H1 (cell line): Measurements from ENCODE around the gene CELSR1. TPM values are rescaled to one million over a fixed set of nuclear protein-coding genes. Genes with fewer than 3 reads are reported as not detected.
A peak's percentile ranks its signal among the peaks of the same experiment; 100 is the strongest.

ENCODE experiments used
- CTCF ChIA-PET: fragments of 300-600 bp; sonication (Branson Sonifier 250); formaldehyde crosslinking; loops from one replicate; lab custom pipeline; 2021; ENCODE audit not compliant: partially characterized antibody; lab: Charles Lee
- POLR2A ChIA-PET: fragments of 300-600 bp; sonication (Branson Sonifier 250); formaldehyde crosslinking; loops from one replicate; lab custom pipeline; 2021; ENCODE audit warnings: inconsistent platforms; ENCODE audit not compliant: partially characterized antibody; lab: Charles Lee
- DNase-seq, 2 experiments: peaks; one replicate each; pipeline versions ENCODE4 v3.0.0 to v3.0.0-alpha.2; 2010 to 2022; ENCODE audit warnings: low spot score in 2 of 2, low read depth in 1 of 2, mixed read lengths in 1 of 2
- FAIRE-seq: peaks from 2 replicates; lab custom pipeline; 2011; peaks lifted over from hg19 to GRCh38; lab: Jason Lieb, UNC
- H2AFZ ChIP-seq: 2 replicates; pipeline ENCODE4 v1.8.1; 2012; ENCODE audit warnings: low read length, inconsistent platforms
- H2AK5ac ChIP-seq: 2 replicates; pipeline ENCODE4 v1.6.1; 2013; ENCODE audit warnings: low read depth, low read length
- H2BK120ac ChIP-seq: replicated peaks from 2 replicates; pipeline ENCODE3; 2013; ENCODE audit warnings: low read depth, low read length, inconsistent platforms
- H2BK12ac ChIP-seq: 2 replicates; pipeline ENCODE4 v1.6.1; 2013; ENCODE audit warnings: low read depth, low read length
- H2BK15ac ChIP-seq: 2 replicates; pipeline ENCODE4 v1.6.1; 2013; ENCODE audit warnings: low read length
- H2BK20ac ChIP-seq: 2 replicates; pipeline ENCODE4 v1.6.1; 2013; ENCODE audit warnings: low read length
- H2BK5ac ChIP-seq: 2 replicates; pipeline ENCODE4 v1.6.1; 2013; ENCODE audit warnings: low read depth, low read length
- H3K14ac ChIP-seq: 2 replicates; pipeline ENCODE4 v1.6.1; 2013; ENCODE audit warnings: inconsistent platforms; ENCODE audit not compliant: insufficient read length
- H3K18ac ChIP-seq: 2 replicates; pipeline ENCODE4 v1.6.1; 2013; ENCODE audit warnings: low read length; ENCODE audit errors: extremely low read depth
- H3K23ac ChIP-seq: 2 replicates; pipeline ENCODE4 v1.6.1; 2013; ENCODE audit warnings: inconsistent platforms; ENCODE audit not compliant: insufficient read length
- H3K23me2 ChIP-seq: 2 replicates; pipeline ENCODE4 v1.6.1; 2013; ENCODE audit warnings: low read depth, low read length
- H3K27ac ChIP-seq: 2 replicates; pipeline ENCODE4 v1.6.1; 2011; ENCODE audit warnings: low read depth, low read length, inconsistent platforms
- H3K27me3 ChIP-seq, 4 experiments: replicated peaks in 1 of 4; 1 replicate in 1 of 4; 2 replicates in 3 of 4; pipeline versions ENCODE4 v1.6.1 to v1.8.1; 2011 to 2013; ENCODE audit warnings: low read length in 3 of 4, mild to moderate bottlenecking in 3 of 4, inconsistent platforms in 2 of 4, mixed read lengths in 2 of 4, moderate library complexity in 1 of 4; ENCODE audit not compliant: control insufficient read depth in 3 of 4, insufficient read depth in 3 of 4; ENCODE audit errors: extremely low read depth in 1 of 4
- H3K36me3 ChIP-seq, 4 experiments: 2 replicates each; pipeline versions ENCODE4 v1.6.1 to v1.8.1; 2011 to 2013; ENCODE audit warnings: mild to moderate bottlenecking in 4 of 4, low read length in 3 of 4, moderate library complexity in 2 of 4, control low read depth in 1 of 4, inconsistent platforms in 1 of 4; ENCODE audit not compliant: insufficient read depth in 4 of 4, control insufficient read depth in 2 of 4
- H3K4ac ChIP-seq: replicated peaks from 2 replicates; pipeline ENCODE3; 2013; ENCODE audit warnings: low read length, low read depth, mixed read lengths, inconsistent platforms; ENCODE audit not compliant: insufficient read length
- H3K4me1 ChIP-seq, 4 experiments: replicated peaks in 1 of 4; 1 replicate in 1 of 4; 2 replicates in 3 of 4; pipeline versions ENCODE4 v1.6.1 to v1.8.1; 2011 to 2013; ENCODE audit warnings: low read length in 3 of 4, inconsistent platforms in 2 of 4, mixed read lengths in 1 of 4; ENCODE audit not compliant: insufficient read depth in 4 of 4, control insufficient read depth in 3 of 4
- H3K4me2 ChIP-seq, 2 experiments: 2 replicates each; pipeline versions ENCODE4 v1.6.1 to v1.8.1; 2011 to 2013; ENCODE audit warnings: low read depth in 2 of 2, low read length in 2 of 2, control low read depth in 1 of 2, inconsistent platforms in 1 of 2, mild to moderate bottlenecking in 1 of 2; ENCODE audit not compliant: insufficient read depth in 1 of 2
- H3K4me3 ChIP-seq, 4 experiments: fragments of 200-600, 300-600 bp in 1 of 4; sonication (generic), shearing (Covaris generic), sonication (Bioruptor Twin) in 1 of 4; 2 replicates each; pipeline versions ENCODE4 v1.5.1 to v1.8.1; 2011 to 2016; ENCODE audit warnings: low read length in 4 of 4, low read depth in 3 of 4, control low read depth in 2 of 4, inconsistent platforms in 2 of 4, mild to moderate bottlenecking in 2 of 4, mixed read lengths in 1 of 4, moderate library complexity in 1 of 4; ENCODE audit not compliant: insufficient read depth in 2 of 4; ENCODE audit errors: extremely low read depth in 1 of 4
- H3K56ac ChIP-seq: replicated peaks from 2 replicates; pipeline ENCODE3; 2013; ENCODE audit warnings: low read depth, mild to moderate bottlenecking, mixed read lengths, low read length, inconsistent platforms; ENCODE audit not compliant: insufficient read length
- H3K79me1 ChIP-seq: 2 replicates; pipeline ENCODE4 v1.6.1; 2013; ENCODE audit warnings: low read depth, low read length, control low read depth
- H3K79me2 ChIP-seq, 2 experiments: 2 replicates each; pipeline versions ENCODE4 v1.6.1 to v1.8.1; 2012 to 2013; ENCODE audit warnings: low read length in 2 of 2, mild to moderate bottlenecking in 2 of 2, inconsistent platforms in 1 of 2; ENCODE audit not compliant: insufficient read depth in 2 of 2, control insufficient read depth in 1 of 2
- H3K9ac ChIP-seq, 4 experiments: replicated peaks in 1 of 4; 1 replicate in 1 of 4; 2 replicates in 3 of 4; pipeline versions ENCODE4 v1.6.1 to v1.8.1; 2011 to 2013; ENCODE audit warnings: low read depth in 3 of 4, low read length in 3 of 4, control low read depth in 2 of 4, mild to moderate bottlenecking in 2 of 4, moderate library complexity in 2 of 4, inconsistent platforms in 1 of 4; ENCODE audit errors: extremely low read depth in 1 of 4
- H3K9me3 ChIP-seq, 2 experiments: 2 replicates each; pipeline versions ENCODE4 v1.6.1 to v1.8.1; 2012 to 2013; ENCODE audit warnings: mild to moderate bottlenecking in 2 of 2, moderate library complexity in 2 of 2, control low read depth in 1 of 2, inconsistent platforms in 1 of 2, low read depth in 1 of 2, low read length in 1 of 2, mixed read lengths in 1 of 2; ENCODE audit not compliant: insufficient read depth in 2 of 2
- H4K20me1 ChIP-seq, 2 experiments: replicated peaks in 1 of 2; 2 replicates each; pipeline versions ENCODE3 to v1.8.1; 2011 to 2013; ENCODE audit warnings: inconsistent platforms in 2 of 2, low read length in 2 of 2, mild to moderate bottlenecking in 1 of 2; ENCODE audit not compliant: insufficient read depth in 2 of 2, control insufficient read depth in 1 of 2
- H4K5ac ChIP-seq: 2 replicates; pipeline ENCODE4 v1.6.1; 2013; ENCODE audit warnings: low read length, low read depth, mixed read lengths, inconsistent platforms; ENCODE audit not compliant: insufficient read length
- H4K8ac ChIP-seq: 2 replicates; pipeline ENCODE4 v1.8.0; 2013; ENCODE audit warnings: mild to moderate bottlenecking, moderate library complexity, low read length, inconsistent platforms; ENCODE audit not compliant: insufficient read depth; ENCODE audit errors: extremely low read depth
- H4K91ac ChIP-seq: replicated peaks from 2 replicates; pipeline ENCODE3; 2013; ENCODE audit warnings: low read length, mixed read lengths, inconsistent platforms; ENCODE audit not compliant: insufficient read length
- CEBPB ChIP-seq: IDR thresholded peaks from 2 replicates; pipeline ENCODE4 v1.6.1; 2012; ENCODE audit warnings: low read depth, low read length
- CHD2 ChIP-seq: IDR thresholded peaks from 2 replicates; pipeline ENCODE4 v1.6.1; 2012; ENCODE audit warnings: low read length, improper control_type of control experiment
- CREB1 ChIP-seq: IDR thresholded peaks from 2 replicates; pipeline ENCODE4 v1.6.1; 2012; ENCODE audit warnings: inconsistent platforms
- EZH2 ChIP-seq: fragments of 200-600 bp; sonication (generic); IDR thresholded peaks from 2 replicates; pipeline ENCODE4 v1.7.1; 2012; ENCODE audit warnings: low read depth, mild to moderate bottlenecking, moderate library complexity, low read length, inconsistent platforms; ENCODE audit not compliant: severe bottlenecking
- HDAC2 ChIP-seq, 2 experiments: fragments of 300-600 bp in 1 of 2; sonication (generic) in 1 of 2; IDR thresholded peaks; 2 replicates each; pipeline ENCODE4 v1.6.1; 2011 to 2012; ENCODE audit warnings: low read depth in 2 of 2, low read length in 2 of 2, mild to moderate bottlenecking in 2 of 2, moderate library complexity in 2 of 2, borderline replicate concordance in 1 of 2, inconsistent platforms in 1 of 2
- JUN ChIP-seq: IDR thresholded peaks from 2 replicates; pipeline ENCODE4 v1.6.1; 2011; ENCODE audit warnings: low read depth, mild to moderate bottlenecking, improper control_type of control experiment, low read length
- KDM1A ChIP-seq: fragments of 200-600, 300-600 bp; sonication (generic); IDR thresholded peaks from 2 replicates; pipeline ENCODE4 v1.7.1; 2016; ENCODE audit warnings: mild to moderate bottlenecking, low read length, borderline replicate concordance
- NANOG ChIP-seq: IDR thresholded peaks from 2 replicates; pipeline ENCODE4 v1.6.1; 2011; ENCODE audit warnings: low read length, low read depth, mild to moderate bottlenecking, inconsistent platforms; ENCODE audit not compliant: insufficient read depth, poor library complexity, severe bottlenecking
- POLR2AphosphoS5 ChIP-seq: IDR thresholded peaks from 2 replicates; pipeline ENCODE4 v1.6.1; 2011; ENCODE audit warnings: low read depth, low read length
- RAD21 ChIP-seq, 2 experiments: IDR thresholded peaks in 1 of 2; conservative IDR thresholded peaks in 1 of 2; 2 replicates each; pipeline ENCODE4 v1.6.1; 2011; ENCODE audit warnings: low read depth in 2 of 2, low read length in 2 of 2, improper control_type of control experiment in 1 of 2, inconsistent platforms in 1 of 2, mild to moderate bottlenecking in 1 of 2, moderate library complexity in 1 of 2
- SIX5 ChIP-seq: IDR thresholded peaks from 2 replicates; pipeline ENCODE4 v1.6.1; 2011; ENCODE audit warnings: mild to moderate bottlenecking, low read depth, low read length
- SUZ12 ChIP-seq: fragments of 200-600 bp; sonication (generic); IDR thresholded peaks from 2 replicates; pipeline ENCODE4 v1.6.1; 2012; ENCODE audit warnings: mild to moderate bottlenecking, inconsistent platforms, low read length, moderate library complexity, mixed read lengths
- WGBS, 2 experiments: shearing (Covaris generic) in 1 of 2; methylation state at CpG; one replicate each; pipeline versions ENCODE4 v1.1.6 to v1.1.7; 2013 to 2015; ENCODE audit warnings: low lambda C conversion rate in 2 of 2, mixed read lengths in 2 of 2, inconsistent platforms in 1 of 2, low coverage in 1 of 2, missing lambda C conversion rate in 1 of 2; ENCODE audit not compliant: insufficient replicate concordance in 2 of 2, insufficient coverage in 1 of 2, insufficient read length in 1 of 2; ENCODE audit errors: extremely low coverage in 1 of 2, missing lambda C conversion rate in 1 of 2; 5-methylcytosine and 5-hydroxymethylcytosine counted together
- polyA plus RNA-seq, 7 experiments: library from polyadenylated mRNA; depleted of rRNA in 3 of 7; stranded (reverse) in 5 of 7; unstranded in 2 of 7; fragments of >200 nt in 5 of 7; fragments of 200-250 nt in 2 of 7; gene quantifications; 1 replicate in 5 of 7; 2 replicates in 1 of 7; 4 replicates in 1 of 7; pipeline versions ENCODE4 v1.2.1 to v1.2.3, GENCODE V29; 2011 to 2013; ENCODE audit warnings: missing spikeins in 2 of 7, mixed read lengths in 2 of 7
- total RNA-seq: library from RNA; stranded (reverse); fragmentation: NEBNext Ultra II Directional; extraction: Animal tissue kit (Norgen Biotek cat#: 25700); gene quantifications from 2 replicates; pipeline ENCODE4 v1.2.1, GENCODE V29; 2021

CELSR1 gene
- total and polyA plus RNA-seq, 2 of the 8 experiments (the other 6 are each of a cell fraction or from before 2014, with no cell fraction given) = 9.0 to 12.4 TPM

- no peak overlapping the region for H2BK120ac ChIP-seq
- POLR2A ChIA-PET = interaction anchor here (1.3 to 1.6 kb wide), 2 partner anchors 9 to 14 kb away, joined by 3 read pairs; no protein-coding TSS in a partner anchor
- WGBS, 2 experiments = 93% methylated on average over 33 of the region's 33 CpGs; no CpG with 5 or more reads in 1 of the 2 experiments
- no peak overlapping the region for H3K4me3 ChIP-seq
- no peak overlapping the region for H4K5ac ChIP-seq
- no peak overlapping the region for H2AK5ac ChIP-seq
- H2AFZ ChIP-seq = no peak overlapping the region
- H4K8ac ChIP-seq = no peak overlapping the region
- CTCF ChIA-PET = interaction anchor here (0.5 to 1.9 kb wide), 4 partner anchors 10 to 1194 kb away, joined by 3 to 6 read pairs (median 4); no protein-coding TSS in a partner anchor
- DNase-seq = no peak
- no peak overlapping the region for H3K4ac ChIP-seq
- no peaks in the 10 kb centered on the region for H3K4me1 ChIP-seq
- H3K18ac ChIP-seq = no peak overlapping the region
- no peaks in the 10 kb centered on the region for H3K27me3 ChIP-seq
- 0 out of 2 replicates have a peak overlapping the region, but pooled peaks have one; percentile 2 for H2BK5ac ChIP-seq
- H4K91ac ChIP-seq = no peak overlapping the region
- no peak overlapping the region for H2BK15ac ChIP-seq
- FAIRE-seq = no peak
- no peak overlapping the region for H3K23ac ChIP-seq
- H2BK12ac ChIP-seq = no peak overlapping the region
- H3K56ac ChIP-seq = no peak overlapping the region
- no peaks in the 10 kb centered on the region for H3K9me3 ChIP-seq
- H3K14ac ChIP-seq = no peak overlapping the region
- H3K36me3 ChIP-seq = no peaks in the 10 kb centered on the region
- H3K27ac ChIP-seq = no peak overlapping the region
- no peak overlapping the region for H2BK20ac ChIP-seq
- H3K4me2 ChIP-seq = no peak overlapping the region
- no peaks in the 10 kb centered on the region for H3K23me2 ChIP-seq
- H3K9ac ChIP-seq = no peak overlapping the region
- no peaks in the 10 kb centered on the region for H3K79me2 ChIP-seq
- H4K20me1 ChIP-seq = no peaks in the 10 kb centered on the region
- H3K79me1 ChIP-seq = no peaks in the 10 kb centered on the region; the same call in 1 of the 2 replicates
- TF ChIP-seq EZH2 (no peak), CREB1 (no peak), RAD21 (IDR thresholded peaks at IDR 0.05 in 1 of 2, conservative IDR thresholded peaks at IDR 0.05 in 1 of 2; ENCODE audit: low read depth in 2 of 2, low read length in 2 of 2) (no peak), JUN (no peak), SIX5 (no peak), POLR2AphosphoS5 (no peak), HDAC2 (IDR thresholded peaks at IDR 0.05; ENCODE audit: borderline replicate concordance in 1 of 2, low read depth in 2 of 2, low read length in 2 of 2) (no peak), NANOG (no peak), CEBPB (no peak), SUZ12 (no peak), CHD2 (no peak), KDM1A (no peak)
Measured at GRCh38 chr22:46471901-46472721, 65.3 kb downstream of the CELSR1 start.
